GM21447 (cell line): ENCODE measurements around the gene CBR3.
"Not testable (repeated sequence)": the region's sequence is repeated elsewhere in the genome, so short reads cannot be mapped to it uniquely, and the experiment has no call there.

Source experiments
- ATAC-seq: cut with Tn5 transposase; IDR thresholded peaks from one replicate; pipeline ENCODE4 v1.9.1; 2021; ENCODE audit not compliant: unreplicated experiment

Gene CBR3

DNA sequence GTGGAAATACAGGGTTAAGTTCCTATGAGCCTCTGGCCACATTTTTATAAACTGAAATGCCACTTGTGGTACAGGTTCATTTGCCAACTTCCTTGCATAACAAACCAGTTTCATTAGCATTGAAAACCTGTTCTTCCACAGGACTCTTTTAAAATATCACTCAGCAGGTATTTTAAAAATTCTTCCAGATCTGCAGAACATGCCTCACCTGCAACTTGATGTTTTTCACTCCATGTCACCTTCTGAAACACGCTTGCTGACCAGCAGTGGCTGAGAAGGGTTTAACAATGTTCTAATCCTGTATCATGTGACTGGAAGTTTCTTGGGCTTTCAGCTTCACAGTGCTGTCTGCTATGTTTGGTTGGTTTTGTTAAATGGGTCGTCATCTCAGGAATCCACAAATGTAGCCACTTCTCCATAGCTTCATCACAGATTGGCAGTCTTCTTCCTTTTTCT, 17.6 kb upstream of the CBR3 start:
- ATAC-seq: no peak

DNA sequence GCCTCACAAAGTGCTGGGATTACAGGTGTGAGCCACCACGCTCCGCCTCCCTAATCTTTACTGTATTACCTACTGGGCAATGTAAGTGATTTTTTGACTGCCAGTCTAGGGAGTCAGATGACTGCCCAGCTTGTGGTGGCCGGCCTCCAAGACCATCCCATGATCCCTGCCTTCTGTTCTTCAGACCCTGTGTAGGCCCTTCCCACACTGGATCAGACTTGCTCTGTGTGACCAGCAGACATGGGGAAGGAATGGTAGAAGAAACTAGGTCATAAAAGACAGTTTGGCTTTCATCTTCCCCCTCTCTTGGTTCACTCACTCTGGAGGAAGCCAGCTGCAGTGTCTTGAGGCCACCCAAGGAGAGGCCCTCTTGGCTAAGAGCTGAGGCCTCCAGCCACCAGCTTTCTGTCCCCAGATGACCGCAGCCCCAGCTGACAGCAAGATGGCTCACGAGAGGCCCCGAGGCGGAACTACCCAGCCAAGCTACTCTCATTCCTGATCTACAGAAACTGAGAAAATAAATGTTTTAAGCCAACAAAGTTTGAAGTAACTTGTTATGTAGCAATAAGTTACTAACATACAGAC, 14.5 kb upstream of the CBR3 start:
- no peak for ATAC-seq

DNA sequence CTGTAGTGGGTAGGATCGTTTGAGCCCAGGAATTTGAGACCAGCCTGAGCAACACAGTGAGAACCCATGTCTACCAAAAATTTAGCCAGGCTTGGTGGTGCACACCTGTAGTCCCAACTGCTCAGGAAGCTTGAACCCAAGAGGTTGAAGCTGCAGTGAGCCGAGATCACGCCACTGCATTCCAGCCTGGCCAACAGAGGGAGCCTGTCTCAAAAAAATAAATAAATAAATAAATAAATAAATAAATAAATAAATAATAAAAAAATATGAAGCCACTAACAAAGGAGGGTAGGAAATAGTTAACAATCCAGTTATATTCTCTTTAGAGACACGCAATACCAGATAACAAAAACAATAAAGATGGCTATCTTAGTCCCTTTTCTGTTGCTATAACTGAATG, 11.9 kb upstream of the CBR3 start:
- ATAC-seq: no peak

DNA sequence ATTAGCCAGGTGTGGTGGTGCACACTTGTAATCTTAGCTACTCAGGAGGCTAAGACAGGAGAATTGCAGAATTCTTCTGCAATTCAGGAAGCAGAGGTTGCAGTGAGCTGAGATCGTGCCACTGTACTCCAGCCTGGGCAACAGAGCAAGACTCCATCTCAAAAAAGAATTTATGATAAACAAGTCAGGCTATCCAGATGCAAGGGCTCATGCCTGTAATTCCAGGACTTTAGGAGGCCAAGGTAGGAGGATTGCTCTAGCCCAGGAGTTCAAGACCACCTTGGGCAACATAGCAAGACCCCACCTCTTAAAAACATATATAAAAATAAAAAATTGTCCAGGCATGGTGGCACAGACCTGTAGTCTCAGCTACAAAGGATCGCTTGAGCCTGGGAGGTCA, 10.5 kb upstream of the CBR3 start:
- no peak for ATAC-seq

DNA sequence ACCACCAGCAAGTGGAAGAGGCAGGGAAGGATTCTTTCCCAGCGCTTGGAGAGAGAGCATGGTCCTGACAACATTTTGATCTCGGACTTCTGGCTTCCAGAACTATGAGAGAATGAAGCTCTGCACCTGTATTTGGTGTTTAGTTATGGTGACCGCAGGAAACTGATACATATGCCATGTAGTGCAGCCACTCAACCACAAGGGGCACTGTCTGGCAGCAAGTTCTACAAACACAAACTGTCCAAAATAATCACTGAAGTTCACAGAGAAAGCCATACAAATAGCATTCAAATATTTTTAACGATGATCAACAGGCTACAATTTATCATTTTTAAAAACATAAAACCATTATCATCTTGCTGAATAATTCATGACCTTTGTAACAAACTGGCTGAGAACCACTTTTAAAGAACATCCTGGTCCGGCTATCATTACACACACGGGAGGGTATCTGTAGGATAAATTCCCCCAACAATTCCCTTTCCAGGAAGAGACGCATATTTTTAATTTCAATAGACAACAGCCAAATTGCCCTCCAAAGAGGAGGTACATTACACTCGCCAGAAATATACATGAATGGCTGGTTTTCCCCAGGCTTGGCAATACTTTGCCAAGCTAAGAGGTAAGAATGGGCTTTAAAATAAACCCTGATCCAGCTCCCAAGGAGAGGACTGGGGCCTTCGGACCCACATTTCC, 9.2 kb upstream of the CBR3 start:
- no peak for ATAC-seq

DNA sequence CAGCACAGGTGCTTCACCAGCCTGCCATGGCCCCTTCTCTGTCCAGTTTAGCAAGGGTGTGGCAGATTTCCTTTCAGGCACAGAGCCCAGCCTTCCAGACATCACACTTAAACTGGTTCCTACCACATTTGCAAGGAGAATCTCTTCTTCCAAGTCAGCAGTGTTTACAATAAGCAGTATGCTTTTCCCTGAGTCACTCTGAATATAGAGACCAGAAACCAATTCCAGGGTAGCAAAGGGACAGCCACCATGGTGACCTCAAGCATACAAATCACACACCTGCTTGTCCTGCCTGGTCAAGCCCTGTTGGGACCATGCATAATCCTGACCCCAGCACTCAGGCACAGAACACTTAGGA, 8.7 kb upstream of the CBR3 start:
- no peak for ATAC-seq

DNA sequence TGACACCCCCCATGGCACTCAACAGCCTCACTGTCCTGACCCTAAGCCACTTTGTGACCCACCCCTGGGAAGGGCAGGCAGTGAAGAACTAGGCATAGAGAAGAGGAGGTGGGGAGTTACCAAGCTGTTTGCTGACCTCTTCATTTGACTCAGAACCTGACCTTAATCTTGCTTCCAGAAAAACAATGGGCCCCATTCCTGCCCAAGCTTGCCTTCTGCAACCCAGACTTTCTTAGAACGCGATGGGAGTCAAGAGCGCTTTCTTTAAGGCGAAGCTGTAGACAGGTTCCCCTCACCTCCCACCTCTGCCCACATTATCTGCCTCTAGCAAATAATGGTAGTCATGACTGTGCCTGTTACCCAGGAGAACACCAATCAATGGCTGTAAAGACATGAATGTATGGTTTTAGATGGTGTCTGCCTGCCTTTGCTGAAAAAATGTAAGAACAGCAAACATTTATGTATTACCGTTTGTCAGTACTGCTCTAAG, 8.2 kb upstream of the CBR3 start:
- ATAC-seq: no peak

DNA sequence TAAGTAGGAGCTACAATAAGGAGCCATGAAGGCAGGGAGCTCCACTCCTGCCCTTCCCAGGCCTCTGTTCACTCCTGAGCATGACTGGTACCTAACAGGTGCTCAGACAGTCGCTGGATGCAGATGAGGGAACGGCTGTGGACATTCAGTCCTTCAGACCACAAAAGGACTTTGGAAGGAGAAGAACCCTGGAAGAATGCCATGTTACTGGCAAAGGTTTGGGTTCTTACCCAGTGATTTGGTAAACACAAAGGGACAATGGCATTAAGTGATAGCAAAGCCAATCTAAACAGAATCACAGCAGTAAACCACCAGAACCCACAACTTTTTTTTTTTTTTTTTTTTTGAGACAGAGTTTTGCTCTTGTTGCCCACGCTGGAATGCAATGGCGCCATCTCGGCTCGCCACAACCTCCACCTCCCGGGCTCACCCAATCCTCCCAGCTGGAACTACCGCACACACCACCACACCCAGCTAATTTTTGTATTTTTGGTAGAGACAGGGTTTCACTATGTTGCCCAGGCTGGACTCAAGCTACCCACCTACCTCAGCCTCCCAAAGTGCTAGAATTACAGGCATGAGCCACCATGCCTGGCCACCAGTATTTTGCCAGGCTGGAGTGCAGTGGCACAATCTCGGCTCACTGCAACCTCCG, 7.5 kb upstream of the CBR3 start:
- no peak for ATAC-seq

DNA sequence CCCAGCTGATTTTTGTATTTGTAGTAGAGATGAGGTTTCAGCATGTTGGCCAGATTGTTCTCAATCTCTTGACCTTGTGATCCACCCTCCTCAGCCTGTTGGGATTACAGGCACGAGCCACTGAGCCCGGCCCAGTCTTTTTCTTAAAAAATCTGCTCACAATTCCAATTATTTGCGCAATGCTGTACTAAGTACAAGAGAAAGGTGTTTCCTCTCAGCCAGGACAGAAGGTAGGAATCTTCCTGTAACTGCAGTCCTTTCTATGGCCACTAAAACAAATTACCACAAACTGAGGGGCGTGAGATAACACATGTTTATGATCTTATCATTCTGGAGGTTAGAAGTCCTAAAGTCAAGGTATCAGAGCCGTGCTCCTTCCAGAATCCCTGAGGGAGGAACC, 6.9 kb upstream of the CBR3 start:
- ATAC-seq: no peak

DNA sequence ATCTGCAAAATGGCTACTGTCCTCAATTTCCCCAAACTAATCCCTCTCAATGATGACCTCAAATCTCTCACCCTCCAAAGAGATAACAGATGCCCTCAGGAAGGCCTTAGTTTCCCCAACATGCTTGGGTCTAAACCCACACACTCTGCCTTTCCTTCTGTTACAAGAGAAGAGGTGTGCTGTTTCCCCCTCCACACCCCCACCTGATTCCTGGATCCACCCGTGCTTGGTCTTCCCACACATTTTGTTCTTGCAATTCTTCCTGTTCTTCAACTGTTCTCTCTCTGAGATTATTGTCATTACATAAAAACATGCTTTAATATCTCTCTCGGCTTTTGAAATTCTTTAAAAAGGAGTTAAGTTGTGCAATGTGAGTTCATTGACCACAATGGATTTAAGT, 5.7 kb upstream of the CBR3 start:
- ATAC-seq: no peak

DNA sequence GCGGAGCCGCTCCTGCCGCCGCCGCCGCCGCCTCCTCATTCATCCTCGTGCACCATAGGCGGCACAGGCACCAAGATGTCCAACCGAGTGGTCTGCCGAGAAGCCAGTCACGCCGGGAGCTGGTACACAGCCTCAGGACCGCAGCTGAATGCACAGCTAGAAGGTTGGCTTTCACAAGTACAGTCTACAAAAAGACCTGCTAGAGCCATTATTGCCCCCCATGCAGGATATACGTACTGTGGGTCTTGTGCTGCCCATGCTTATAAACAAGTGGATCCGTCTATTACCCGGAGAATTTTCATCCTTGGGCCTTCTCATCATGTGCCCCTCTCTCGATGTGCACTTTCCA, 4.5 kb upstream of the CBR3 start:
- not testable (repeated sequence) for ATAC-seq

DNA sequence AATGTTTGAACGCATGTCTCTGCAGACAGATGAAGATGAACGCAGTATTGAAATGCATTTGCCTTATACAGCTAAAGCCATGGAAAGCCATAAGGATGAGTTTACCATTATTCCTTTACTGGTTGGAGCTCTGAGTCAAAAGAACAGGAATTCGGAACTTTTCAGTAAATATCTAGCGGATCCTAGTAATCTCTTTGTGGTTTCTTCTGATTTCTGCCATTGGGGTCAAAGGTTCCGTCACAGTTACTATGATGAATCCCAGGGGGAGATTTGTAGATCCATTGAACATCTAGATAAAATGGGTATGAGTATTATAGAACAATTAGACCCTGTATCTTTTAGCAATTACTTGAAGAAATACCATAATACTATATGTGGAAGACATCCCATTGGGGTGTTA, 4.0 kb upstream of the CBR3 start:
- ATAC-seq: not testable (repeated sequence)

DNA sequence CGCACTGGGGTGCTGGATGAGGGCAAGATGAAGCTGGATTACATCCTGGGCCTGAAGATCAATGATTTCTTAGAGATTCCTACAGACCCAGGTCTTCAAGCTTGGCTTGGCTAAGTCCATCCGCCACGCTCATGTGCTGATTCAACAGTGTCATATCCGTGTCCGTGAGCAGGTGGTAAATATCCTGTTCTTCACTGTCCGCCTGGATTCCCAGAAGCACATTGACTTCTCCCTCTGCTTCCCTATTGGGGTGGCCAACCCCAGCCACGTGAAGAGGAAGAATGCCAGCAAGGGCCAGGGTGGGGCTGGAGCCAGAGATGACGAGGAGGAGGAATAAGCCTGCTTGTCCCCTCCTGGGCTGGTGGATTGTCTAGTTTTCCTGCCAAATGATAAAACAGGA, 2.2 kb upstream of the CBR3 start:
- ATAC-seq: no peak

DNA sequence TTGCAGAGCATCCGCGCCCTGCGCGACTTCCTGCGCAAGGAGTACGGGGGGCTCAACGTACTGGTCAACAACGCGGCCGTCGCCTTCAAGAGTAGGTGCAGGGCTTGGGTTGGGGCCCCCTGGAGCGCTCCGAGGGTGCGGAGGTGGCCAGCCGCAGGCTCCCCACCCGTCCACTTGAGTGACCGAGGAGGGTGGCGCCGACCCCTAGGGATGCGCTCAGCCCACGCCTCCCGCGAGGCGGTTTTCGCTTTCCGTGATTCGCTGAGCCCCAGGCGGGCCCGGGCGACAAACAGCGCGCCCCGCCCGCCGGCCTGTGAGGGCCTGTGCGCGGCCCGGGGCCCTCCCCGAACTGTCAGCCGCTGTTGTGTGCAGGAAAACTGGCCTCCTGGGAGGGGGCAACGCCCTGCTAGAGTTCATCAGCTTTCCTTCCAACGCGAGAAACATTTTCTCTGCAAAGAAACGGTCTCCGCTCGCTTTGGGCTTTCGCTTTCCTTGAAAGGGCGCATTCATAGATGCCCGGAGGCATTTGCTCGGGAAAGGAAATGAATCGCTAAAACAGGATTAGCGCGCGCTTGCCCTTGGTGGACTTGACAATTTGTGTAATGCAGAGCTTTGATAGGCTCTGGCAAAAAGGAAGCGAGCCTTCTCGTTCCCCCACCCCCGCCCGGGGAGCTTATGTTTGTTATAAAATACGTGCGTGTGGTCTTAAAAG, 668 bp downstream of the CBR3 start:
- ATAC-seq: no peak

DNA sequence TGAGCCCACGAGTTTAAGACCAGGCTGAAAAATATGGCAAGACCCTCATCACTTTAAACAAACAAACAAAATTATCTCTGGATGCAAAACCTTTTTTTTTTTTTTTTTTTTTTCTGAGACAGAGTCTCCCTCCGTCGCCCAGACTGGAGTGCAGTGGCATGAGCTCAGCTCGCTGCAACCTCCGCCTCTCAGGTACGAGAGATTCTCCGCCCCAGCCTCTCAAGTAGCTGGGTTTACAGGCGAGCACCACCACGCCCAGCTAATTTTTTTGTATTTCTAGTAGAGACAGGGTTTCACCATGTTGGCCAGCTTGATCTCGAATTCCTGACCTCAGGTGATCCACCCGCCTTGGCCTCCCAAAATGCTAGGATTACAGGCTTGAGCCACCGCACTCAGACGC, 4.9 kb downstream of the CBR3 start:
- ATAC-seq: not testable (repeated sequence)

DNA sequence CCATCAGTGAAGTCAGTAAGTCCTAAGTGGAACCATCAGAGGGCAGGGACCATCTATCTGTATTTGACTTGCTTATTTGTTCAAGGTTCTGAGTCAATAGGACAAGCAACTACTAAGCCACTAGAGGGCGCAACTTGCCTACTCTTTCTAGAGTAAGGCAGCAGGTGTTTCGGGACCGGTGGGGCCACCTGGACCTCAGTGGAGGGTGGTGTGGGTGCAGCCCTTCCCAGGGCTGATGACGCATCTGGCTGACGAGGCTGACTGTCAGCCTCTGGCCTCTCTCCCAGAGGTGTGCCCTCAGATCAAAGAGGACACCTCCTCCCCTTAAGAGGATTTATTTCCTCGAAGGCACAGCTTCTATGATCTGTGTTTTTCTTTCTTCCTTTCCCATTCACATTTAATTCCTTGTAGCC, 6.6 kb downstream of the CBR3 start:
- peak; percentile 77 for ATAC-seq

DNA sequence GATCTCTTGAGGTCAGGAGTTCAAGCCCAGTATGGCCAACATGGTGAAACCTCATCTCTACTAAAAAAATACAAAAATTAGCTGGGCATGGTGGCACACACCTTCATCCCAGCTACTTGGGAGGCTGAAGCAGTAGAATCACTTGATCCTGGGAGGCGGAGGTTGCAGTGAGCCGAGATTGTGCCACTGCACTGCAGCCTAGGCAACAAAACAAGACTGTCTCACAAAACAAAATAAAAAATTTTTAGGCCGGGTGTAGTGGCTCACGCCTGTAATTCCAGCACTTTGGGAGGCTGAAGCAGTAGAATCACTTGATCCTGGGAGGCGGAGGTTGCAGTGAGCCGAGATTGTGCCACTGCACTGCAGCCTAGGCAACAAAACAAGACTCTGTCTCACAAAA, 9.4 kb downstream of the CBR3 start:
- not testable (repeated sequence) for ATAC-seq

DNA sequence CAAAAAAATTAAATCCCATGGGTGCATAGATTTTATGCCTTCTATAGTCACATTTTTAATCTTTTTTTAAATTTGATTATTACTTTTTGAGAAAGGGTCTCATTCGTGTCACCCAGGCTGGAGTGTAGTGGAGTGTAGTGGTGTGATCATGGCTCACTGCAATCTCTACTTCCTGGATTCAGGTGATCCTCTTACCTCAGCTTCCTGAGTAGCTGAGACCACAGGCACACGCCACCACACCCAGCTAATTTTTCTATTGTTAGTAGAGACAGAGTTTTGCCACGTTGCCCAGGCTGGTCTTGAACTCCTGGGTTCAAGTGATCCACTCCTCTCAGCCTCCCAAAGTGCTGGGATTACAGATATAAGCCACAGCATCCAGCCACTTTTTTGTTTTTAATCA, 10.4 kb downstream of the CBR3 start:
- ATAC-seq: no peak

DNA sequence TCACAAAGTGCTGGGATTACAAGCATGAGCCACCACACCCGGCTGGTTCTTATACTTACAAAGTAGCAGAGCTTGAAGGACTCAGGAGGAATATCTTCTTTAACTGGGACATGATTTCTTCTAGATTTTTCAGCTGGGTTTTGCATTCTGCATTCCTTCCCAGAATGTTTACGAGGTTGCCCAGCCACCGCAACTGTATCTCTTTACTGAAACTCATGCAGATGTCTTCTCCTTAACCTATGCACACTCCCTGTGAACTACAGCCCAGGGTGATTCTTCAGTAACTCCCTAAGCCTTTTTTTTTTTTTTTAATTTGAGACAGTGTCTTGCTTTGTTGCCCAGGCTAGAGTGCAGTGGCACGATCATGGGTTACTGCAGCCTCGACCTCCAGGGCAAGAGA, 13.0 kb downstream of the CBR3 start:
- ATAC-seq: no peak

DNA sequence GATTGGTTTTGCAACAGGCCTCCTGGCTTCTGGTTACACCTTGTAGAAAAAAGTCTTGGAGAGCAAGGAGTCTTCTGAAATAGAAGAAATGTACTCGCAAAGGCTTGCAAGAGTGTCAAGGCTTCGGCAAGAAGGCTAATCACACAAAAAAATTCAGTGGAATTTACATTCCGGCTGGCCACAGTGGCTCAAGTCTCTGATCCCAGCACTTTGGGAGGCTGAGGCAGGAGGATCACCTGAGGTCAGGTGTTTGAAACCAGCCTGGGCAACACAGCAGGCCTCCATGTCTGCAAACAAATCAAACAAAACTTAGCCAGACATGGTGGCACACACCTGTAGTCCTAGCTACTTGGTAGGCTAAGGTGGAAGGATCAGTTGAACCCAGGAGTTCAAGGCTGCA, 14.0 kb downstream of the CBR3 start:
- ATAC-seq: no peak

DNA sequence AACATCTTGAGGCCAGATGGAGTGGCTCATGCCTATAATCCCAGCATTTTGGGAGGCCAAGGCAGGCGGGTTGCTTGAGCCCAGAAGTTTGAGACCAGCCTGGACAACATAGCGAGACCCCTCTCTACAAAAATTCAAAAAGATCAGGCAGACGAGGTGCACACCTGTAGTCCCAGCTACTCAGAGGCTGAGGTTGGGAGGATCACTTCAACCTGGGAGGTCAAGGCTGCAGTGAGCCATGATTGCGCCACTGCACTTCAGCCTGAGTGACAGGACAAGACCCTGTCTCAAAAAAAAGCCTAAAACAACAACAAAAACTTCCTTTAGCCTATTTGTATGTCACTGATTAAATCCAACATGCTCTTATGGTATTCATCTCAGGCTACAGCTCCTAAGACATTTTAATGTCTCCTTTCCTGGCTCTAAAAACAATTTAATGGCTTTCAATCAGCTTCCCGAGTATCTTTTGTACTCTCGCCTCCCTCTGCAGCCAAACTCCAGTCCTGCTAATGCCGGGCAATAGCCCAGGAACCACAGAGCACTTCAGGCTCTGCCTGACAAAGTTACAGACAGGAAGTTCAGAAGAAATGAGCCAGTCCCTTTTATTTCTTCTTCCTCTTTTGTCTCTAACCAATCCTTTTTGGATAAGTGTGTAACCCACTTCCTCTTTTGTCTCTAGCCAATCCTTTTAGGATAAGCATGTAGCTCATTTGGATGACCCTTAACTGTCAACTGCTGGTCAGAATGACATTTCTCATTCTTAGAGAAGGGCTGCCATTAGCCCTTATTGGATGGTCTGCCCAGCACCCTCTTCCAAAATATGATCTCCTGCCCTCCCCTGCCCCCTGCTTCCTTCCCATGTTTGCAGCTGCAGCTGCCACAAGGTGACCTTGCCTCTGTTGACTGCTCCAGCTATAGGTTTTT, 15.2 kb downstream of the CBR3 start:
- ATAC-seq: peak; percentile 76
